HL-60 (cell line): ENCODE data around the gene COL24A1.

Experiments used
- POLR2AphosphoS5 ChIP-seq: IDR thresholded peaks from 2 replicates; pipeline ENCODE4 v1.6.1; 2012; ENCODE audit warnings: low read depth
- TF ChIP-seq, protein P1 (sequence below): IDR thresholded peaks from one replicate; pipeline ENCODE4 v1.5.1; 2011; ENCODE audit warnings: low read length, control low read depth, inconsistent platforms; ENCODE audit not compliant: insufficient read depth
- TF ChIP-seq, protein P2 (sequence below): IDR thresholded peaks from 2 replicates; pipeline ENCODE4 v1.6.1; 2012; ENCODE audit warnings: low read depth; ENCODE audit not compliant: insufficient replicate concordance

DNA sequence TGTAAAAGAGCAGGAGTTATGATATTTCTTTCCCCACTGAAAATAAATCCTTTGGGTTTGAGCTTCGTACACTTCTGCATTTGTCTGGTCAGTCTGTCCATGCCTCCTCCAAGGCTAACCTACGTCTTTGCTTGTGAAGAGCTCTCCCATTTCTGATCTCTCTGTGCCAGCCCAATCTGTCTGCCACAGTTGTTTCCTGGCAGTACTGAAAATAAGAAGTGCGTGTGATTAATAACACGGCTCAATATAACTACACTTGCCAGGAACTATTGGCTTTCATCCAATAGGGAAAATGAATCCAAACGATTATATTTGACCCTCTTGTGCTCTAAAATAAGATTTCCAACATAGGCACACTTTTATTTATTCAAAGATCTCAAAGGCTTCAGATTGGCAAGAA, 19.2 kb upstream of the COL24A1 start:
- TF ChIP-seq, protein P1, sequence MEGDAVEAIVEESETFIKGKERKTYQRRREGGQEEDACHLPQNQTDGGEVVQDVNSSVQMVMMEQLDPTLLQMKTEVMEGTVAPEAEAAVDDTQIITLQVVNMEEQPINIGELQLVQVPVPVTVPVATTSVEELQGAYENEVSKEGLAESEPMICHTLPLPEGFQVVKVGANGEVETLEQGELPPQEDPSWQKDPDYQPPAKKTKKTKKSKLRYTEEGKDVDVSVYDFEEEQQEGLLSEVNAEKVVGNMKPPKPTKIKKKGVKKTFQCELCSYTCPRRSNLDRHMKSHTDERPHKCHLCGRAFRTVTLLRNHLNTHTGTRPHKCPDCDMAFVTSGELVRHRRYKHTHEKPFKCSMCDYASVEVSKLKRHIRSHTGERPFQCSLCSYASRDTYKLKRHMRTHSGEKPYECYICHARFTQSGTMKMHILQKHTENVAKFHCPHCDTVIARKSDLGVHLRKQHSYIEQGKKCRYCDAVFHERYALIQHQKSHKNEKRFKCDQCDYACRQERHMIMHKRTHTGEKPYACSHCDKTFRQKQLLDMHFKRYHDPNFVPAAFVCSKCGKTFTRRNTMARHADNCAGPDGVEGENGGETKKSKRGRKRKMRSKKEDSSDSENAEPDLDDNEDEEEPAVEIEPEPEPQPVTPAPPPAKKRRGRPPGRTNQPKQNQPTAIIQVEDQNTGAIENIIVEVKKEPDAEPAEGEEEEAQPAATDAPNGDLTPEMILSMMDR: no peak
- TF ChIP-seq, protein P2, sequence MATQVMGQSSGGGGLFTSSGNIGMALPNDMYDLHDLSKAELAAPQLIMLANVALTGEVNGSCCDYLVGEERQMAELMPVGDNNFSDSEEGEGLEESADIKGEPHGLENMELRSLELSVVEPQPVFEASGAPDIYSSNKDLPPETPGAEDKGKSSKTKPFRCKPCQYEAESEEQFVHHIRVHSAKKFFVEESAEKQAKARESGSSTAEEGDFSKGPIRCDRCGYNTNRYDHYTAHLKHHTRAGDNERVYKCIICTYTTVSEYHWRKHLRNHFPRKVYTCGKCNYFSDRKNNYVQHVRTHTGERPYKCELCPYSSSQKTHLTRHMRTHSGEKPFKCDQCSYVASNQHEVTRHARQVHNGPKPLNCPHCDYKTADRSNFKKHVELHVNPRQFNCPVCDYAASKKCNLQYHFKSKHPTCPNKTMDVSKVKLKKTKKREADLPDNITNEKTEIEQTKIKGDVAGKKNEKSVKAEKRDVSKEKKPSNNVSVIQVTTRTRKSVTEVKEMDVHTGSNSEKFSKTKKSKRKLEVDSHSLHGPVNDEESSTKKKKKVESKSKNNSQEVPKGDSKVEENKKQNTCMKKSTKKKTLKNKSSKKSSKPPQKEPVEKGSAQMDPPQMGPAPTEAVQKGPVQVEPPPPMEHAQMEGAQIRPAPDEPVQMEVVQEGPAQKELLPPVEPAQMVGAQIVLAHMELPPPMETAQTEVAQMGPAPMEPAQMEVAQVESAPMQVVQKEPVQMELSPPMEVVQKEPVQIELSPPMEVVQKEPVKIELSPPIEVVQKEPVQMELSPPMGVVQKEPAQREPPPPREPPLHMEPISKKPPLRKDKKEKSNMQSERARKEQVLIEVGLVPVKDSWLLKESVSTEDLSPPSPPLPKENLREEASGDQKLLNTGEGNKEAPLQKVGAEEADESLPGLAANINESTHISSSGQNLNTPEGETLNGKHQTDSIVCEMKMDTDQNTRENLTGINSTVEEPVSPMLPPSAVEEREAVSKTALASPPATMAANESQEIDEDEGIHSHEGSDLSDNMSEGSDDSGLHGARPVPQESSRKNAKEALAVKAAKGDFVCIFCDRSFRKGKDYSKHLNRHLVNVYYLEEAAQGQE: no peak
- TF ChIP-seq POLR2AphosphoS5: no peak
